GM21528 (cell line): ENCODE results near the gene FAM177B.
"Not testable (repeated sequence)": the region's sequence is repeated elsewhere in the genome, so short reads cannot be mapped to it uniquely, and the experiment has no call there.

Source experiments
- ATAC-seq: cut with Tn5 transposase; IDR thresholded peaks from one replicate; pipeline ENCODE4 v1.9.1; 2021; ENCODE audit warnings: mild to moderate bottlenecking, moderate library complexity; ENCODE audit not compliant: unreplicated experiment, low FRiP score

The FAM177B gene

GRCh38 chr1:222739465-222739864 lies 2.5 kb downstream of the FAM177B start:
- ATAC-seq: no peak

DNA sequence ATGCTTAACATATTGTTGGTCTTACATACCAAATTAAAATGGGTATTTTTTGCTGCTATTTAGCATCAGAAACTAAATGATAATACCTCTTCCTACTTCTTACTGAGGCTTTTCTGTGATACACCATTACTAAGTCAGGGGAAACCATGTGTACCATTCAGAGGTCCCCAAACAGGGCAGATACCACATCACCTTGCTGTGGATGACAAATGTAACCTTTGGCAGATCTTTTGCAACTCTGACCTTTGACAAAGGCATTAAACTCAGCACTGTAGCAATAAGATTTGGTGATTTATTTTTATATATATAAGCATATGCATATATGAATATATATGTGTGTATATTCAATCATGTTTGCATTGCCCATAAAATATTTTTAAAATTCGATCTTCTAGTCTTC lies 2.9 kb downstream of the FAM177B start:
- ATAC-seq: no peak

- not testable (repeated sequence) for ATAC-seq
Measured at GRCh38 chr1:222741630-222742457, 4.8 kb downstream of the FAM177B start.

GRCh38 chr1:222749927-222750326 lies 12.9 kb downstream of the FAM177B start:
- ATAC-seq: no peak

- ATAC-seq: peak; percentile 85
Measured at GRCh38 chr1:222750651-222751050, 13.6 kb downstream of the FAM177B start.

DNA sequence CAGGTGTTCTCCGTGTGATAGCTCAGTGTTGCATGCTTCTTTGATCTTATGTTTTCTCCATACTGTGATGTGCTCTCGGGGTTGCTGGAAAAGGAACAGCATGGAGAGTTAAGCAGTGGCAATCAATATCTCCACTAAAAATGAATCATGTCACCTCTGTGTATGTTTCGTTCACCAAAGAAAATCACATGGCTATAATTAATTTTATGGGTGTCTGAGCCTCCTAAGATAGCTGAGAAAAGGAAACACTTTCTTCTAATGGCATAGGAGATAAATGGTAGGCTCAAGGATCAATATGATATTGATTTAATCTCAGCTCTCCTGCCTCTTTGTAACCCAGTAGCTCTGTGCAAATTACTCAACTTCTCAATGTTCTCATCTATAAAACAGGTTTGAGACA lies 14.3 kb downstream of the FAM177B start:
- no peak for ATAC-seq

DNA sequence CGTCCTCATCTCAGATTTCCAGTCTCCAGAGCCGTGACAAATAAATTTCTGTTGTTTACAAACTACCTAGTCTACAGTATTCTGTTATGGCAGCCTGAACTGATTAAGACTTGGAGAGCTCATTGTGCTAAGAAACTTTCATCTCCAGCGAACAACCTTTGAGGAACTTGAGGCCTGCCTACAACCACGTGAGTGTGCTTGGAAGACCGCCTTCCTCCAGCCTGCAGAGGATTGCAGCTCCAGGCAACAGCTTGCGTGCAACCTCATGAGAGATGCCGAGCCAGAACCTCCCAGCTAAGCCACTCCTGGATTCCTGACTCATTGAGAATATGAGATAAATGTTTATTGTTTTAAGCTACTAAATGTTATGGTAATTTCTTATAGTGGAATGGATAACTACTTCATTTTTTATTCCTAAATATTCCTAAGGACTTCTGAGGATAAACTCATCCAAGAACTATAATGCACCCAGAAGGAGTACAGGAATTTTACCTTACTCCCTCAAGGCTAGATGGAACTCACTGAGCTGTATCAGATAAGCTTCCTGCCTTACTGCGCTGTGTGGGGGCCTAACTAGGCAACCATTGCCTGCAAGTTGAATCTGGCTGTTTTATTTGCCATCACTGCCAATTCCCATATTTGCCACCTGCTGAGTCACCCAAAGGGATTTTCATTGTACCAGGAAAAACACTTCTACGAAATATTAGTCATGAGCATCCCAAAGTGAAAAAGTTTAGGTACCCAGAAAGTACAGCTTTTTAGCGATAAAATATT lies 17.6 kb downstream of the FAM177B start:
- ATAC-seq: no peak

DNA sequence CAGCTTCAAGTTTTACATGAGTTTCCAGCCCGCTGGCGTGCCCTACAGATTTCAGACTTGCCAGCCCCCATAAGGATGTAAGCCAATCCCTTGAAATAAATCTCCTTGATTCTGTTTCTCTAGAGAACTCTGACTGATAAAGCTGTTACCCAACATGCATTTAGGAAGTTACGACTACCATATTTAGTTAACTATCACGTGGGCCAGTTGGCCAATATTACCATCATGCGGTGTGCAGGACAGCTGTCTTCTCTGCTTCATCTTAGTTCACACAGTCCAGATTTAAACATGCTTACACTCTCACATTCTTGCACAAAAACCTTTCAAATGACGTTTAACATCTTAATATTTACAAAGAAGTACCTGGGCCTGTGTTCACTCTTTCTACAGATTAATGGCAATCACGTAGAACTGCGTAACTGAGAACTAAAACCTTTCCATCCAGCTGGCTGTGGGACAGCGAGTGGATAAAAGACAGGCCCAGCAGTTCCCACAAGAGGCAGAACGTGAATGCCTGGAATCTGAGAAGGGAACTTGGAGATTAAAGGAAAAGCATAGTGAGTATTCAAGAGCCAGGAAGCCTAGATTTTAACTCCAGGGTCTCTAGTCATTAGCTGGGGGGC lies 20.8 kb downstream of the FAM177B start:
- ATAC-seq: no peak

DNA sequence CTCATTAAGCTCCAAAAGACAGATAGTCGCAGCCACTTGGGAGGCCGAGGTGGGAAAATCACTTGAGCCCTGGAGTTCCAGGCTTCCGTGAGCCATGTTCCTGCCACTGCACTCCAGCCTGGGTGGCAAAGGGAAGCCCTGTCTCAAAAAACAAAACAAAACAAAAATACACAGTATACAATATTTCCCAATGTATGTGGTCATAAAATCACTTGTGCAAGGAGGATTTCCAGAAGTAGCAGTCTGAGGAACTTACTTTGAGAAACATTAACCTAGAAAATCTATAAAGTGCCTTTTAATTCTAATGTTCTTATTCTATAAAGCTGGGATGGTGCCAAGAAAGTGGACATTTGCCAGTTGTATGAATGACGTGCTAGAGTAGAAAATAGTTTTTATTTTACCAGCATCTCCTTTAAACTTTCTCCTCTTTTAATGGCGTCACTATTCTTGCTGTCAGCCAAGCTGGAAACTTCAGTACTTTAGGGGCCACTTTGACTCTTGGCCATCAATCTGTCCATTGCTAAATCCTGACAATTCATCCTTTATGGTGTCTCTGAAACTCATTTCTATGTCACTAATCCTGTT lies 22.5 kb downstream of the FAM177B start:
- ATAC-seq: no peak

- no peak for ATAC-seq
Measured at GRCh38 chr1:222761083-222761482, 24.1 kb downstream of the FAM177B start.

DNA sequence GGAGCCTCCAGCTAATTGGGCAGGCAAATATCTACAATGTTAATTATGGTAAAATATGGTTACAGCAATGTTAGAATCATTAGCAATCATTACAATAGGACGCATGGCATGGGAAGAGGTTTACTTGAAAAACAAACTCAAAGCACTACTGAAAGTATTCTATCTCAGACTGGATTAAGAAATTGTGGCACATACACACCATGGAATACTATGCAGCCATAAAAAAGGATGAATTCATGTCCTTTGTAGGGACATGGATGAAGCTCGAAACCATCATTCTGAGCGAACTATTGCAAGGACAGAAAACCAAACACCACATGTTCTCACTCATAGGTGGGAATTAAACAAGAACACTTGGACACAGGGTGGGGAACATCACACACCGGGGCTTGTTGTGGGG lies 25.2 kb downstream of the FAM177B start:
- not testable (repeated sequence) for ATAC-seq

- no peak for ATAC-seq
Measured at GRCh38 chr1:222767152-222767571, 30.2 kb downstream of the FAM177B start.

GRCh38 chr1:222768592-222768991 lies 31.6 kb downstream of the FAM177B start:
- no peak for ATAC-seq

DNA sequence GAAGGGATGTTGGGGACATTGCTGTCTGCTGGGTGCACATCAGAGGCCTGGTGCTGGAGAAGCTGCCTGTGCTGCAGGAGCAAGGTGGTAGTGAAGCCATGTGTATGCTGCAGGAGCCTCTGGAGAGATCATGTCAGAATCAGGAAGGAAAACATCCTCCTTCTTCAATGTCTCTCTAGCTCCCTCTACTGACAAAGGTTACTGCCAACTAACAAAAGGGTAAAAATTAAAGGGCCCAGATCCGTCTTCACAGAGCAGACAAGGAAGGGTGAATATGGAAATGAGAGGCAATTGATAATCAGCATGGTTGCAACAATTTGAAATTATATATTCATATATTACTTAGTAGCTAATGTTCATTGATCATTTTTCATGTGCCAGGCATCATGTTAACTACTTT lies 32.2 kb downstream of the FAM177B start:
- ATAC-seq: no peak

- ATAC-seq: no peak
Measured at GRCh38 chr1:222769971-222770620, 33.1 kb downstream of the FAM177B start.

DNA sequence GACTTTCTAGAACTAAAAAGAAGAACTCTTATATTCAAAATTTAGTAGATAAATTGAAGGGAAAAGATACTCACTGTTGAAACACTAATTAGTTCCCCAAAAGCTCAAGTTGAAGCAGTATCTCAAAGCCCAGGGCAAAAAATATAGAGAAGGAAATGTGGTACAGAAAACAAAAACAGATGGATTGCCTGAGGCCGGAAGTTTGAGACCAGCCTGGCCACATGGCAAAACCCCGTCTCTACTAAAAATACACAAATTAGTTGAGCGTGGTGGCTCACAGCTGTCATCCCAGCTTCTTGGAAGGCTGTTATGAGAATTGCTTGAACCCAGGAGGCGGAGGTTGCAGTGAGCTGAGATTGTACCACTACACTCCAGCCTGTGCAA lies 36.0 kb downstream of the FAM177B start:
- ATAC-seq: peak; percentile 93

GRCh38 chr1:222777463-222777862 lies 40.5 kb downstream of the FAM177B start:
- no peak for ATAC-seq

DNA sequence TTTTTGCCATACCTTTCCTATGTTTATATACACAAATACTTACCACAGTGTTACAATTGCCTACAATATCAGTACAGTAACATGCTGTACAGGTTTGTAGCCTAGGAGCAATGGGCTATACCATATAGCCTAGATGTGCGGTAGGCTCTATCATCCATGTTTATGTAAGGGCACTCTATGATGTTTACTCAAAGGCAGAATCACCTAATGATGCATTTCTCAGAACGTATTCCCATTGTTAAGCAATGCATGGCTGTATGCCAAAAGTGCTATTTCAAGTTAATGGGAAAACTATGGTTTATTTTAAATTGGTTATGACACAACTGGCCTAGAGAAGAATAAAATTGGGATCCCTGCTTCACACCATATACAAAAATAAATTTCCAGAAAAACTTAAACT lies 41.0 kb downstream of the FAM177B start:
- no peak for ATAC-seq

DNA sequence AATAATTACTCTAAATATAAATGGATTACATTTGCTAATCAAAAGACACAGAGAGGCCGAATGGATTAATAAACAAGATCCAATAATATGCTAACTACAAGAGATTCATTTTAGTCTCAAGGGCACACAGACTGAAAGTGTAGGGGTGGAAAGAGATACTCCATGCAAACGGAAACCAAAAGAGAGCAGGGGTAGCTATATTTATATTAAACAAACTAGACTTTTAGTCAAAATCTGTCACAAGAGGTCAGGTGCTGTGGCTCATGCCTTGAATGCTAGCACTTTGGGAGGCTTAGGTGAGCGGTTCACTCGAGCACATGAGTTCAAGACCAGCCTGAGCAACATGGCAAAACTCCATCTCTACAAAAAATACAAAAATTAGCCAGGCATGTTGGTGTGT lies 44.2 kb downstream of the FAM177B start:
- no peak for ATAC-seq

- no peak for ATAC-seq
Measured at GRCh38 chr1:222783051-222783450, 46.0 kb downstream of the FAM177B start.
